CD14-positive monocyte (primary cell): ENCODE measurements around the gene SLC35E1. TPM values are rescaled to one million over a fixed set of nuclear protein-coding genes. Genes with fewer than 3 reads are reported as not detected.

Source experiments
- DNase-seq, 3 donors: peaks; one replicate each; pipeline ENCODE4 v3.0.0-alpha.2; 2011 to 2022
- H2AFZ ChIP-seq: 2 replicates; pipeline ENCODE4 v1.6.0; 2012; ENCODE audit warnings: mild to moderate bottlenecking, low read depth, low read length, inconsistent platforms; ENCODE audit not compliant: insufficient read depth, poor library complexity, severe bottlenecking
- H3K27ac ChIP-seq, 2 donors: 1 replicate in 1 of 2; 2 replicates in 1 of 2; pipeline ENCODE4 v1.5.1; 2012 to 2013; ENCODE audit warnings: low read length in 2 of 2, control low read depth in 1 of 2, inconsistent platforms in 1 of 2, low read depth in 1 of 2, mild to moderate bottlenecking in 1 of 2
- H3K27me3 ChIP-seq, 2 donors: one replicate each; pipeline versions ENCODE4 v1.6.0 to v1.6.1; 2011 to 2013; ENCODE audit warnings: low read length in 2 of 2; ENCODE audit not compliant: control insufficient read depth in 2 of 2, insufficient read depth in 2 of 2
- H3K36me3 ChIP-seq, 2 donors: replicated peaks in 1 of 2; 1 replicate in 1 of 2; 2 replicates in 1 of 2; pipeline versions ENCODE4 v1.5.1 to v1.6.1; 2012 to 2013; ENCODE audit warnings: low read length in 2 of 2, control low read depth in 1 of 2, inconsistent platforms in 1 of 2, mild to moderate bottlenecking in 1 of 2; ENCODE audit not compliant: insufficient read depth in 2 of 2, control insufficient read depth in 1 of 2
- H3K4me1 ChIP-seq, 2 donors: 1 replicate in 1 of 2; 2 replicates in 1 of 2; pipeline versions ENCODE4 v1.5.1 to v1.6.1; 2012 to 2013; ENCODE audit warnings: low read length in 2 of 2, control low read depth in 1 of 2, inconsistent platforms in 1 of 2, mild to moderate bottlenecking in 1 of 2, moderate library complexity in 1 of 2; ENCODE audit not compliant: insufficient read depth in 2 of 2, control insufficient read depth in 1 of 2
- H3K4me2 ChIP-seq: replicated peaks from 2 replicates; pipeline ENCODE3; 2012; ENCODE audit warnings: low read length, moderate library complexity, mild to moderate bottlenecking; ENCODE audit not compliant: poor library complexity, severe bottlenecking; ENCODE audit errors: extremely low read depth
- H3K4me3 ChIP-seq, 3 experiments: fragments of 200-600 bp in 1 of 3; sonication (generic) in 1 of 3; replicated peaks in 1 of 3; 1 replicate in 2 of 3; 2 replicates in 1 of 3; pipeline ENCODE4 v1.5.1; 2011 to 2013; ENCODE audit warnings: low read length in 3 of 3, mild to moderate bottlenecking in 3 of 3, control low read depth in 2 of 3, low read depth in 2 of 3, inconsistent platforms in 1 of 3, moderate library complexity in 1 of 3
- H3K79me2 ChIP-seq: 2 replicates; pipeline ENCODE4 v1.6.0; 2012; ENCODE audit warnings: mild to moderate bottlenecking, control low read depth, inconsistent platforms, low read length, moderate library complexity; ENCODE audit not compliant: insufficient read depth
- H3K9ac ChIP-seq: 2 replicates; pipeline ENCODE4 v1.6.0; 2017; ENCODE audit warnings: low read length, mild to moderate bottlenecking; ENCODE audit not compliant: insufficient read depth, poor library complexity, severe bottlenecking
- H3K9me3 ChIP-seq, 2 donors: replicated peaks in 1 of 2; 1 replicate in 1 of 2; 2 replicates in 1 of 2; pipeline versions ENCODE4 v1.5.1 to v1.6.1; 2012 to 2013; ENCODE audit warnings: low read length in 2 of 2, control low read depth in 1 of 2; ENCODE audit not compliant: control insufficient read depth in 1 of 2, insufficient read depth in 1 of 2
- H4K20me1 ChIP-seq: 2 replicates; pipeline ENCODE4 v1.6.0; 2012; ENCODE audit warnings: mild to moderate bottlenecking, low read length, control low read depth, moderate library complexity; ENCODE audit not compliant: insufficient read depth
- H3K27ac Mint-ChIP-seq, 7 donors: one replicate each; pipeline ENCODE4 v1.8.0; 2020; ENCODE audit warnings: mild to moderate bottlenecking in 7 of 7, mixed read lengths in 7 of 7, moderate library complexity in 6 of 7, inconsistent platforms in 2 of 7
- H3K27me3 Mint-ChIP-seq, 3 donors: one replicate each; pipeline ENCODE4 v1.8.0; 2021 to 2022; ENCODE audit warnings: low read depth in 3 of 3, mild to moderate bottlenecking in 3 of 3, mixed read lengths in 3 of 3, moderate library complexity in 3 of 3, inconsistent platforms in 1 of 3
- H3K36me3 Mint-ChIP-seq, 2 donors: one replicate each; pipeline ENCODE4 v1.8.0; 2020; ENCODE audit warnings: mixed read lengths in 2 of 2, inconsistent platforms in 1 of 2, mild to moderate bottlenecking in 1 of 2
- H3K4me1 Mint-ChIP-seq: one replicate; pipeline ENCODE4 v1.8.0; 2020; ENCODE audit warnings: mild to moderate bottlenecking, mixed read lengths
- H3K4me3 Mint-ChIP-seq, 2 donors: one replicate each; pipeline ENCODE4 v1.8.0; 2020; ENCODE audit warnings: mild to moderate bottlenecking in 2 of 2, mixed read lengths in 2 of 2, moderate library complexity in 1 of 2
- H3K9me3 Mint-ChIP-seq, 7 donors: one replicate each; pipeline ENCODE4 v1.8.0; 2020 to 2022; ENCODE audit warnings: mixed read lengths in 7 of 7, mild to moderate bottlenecking in 6 of 7, moderate library complexity in 6 of 7, inconsistent platforms in 2 of 7
- CTCF ChIP-seq: fragments of 200-600 bp; IDR thresholded peaks from one replicate; pipeline ENCODE4 v1.8.0; 2022; ENCODE audit warnings: antibody characterized with exemption, mild to moderate bottlenecking
- WGBS: methylation state at CpG from one replicate; pipeline ENCODE4 v1.1.5; 2013; ENCODE audit warnings: missing lambda C conversion rate; ENCODE audit not compliant: insufficient coverage; 5-methylcytosine and 5-hydroxymethylcytosine counted together
- intact Hi-C, 2 donors: fragments of 100-400 bp; cut with micrococcal nuclease; formaldehyde crosslinking; loops; one replicate each; pipeline versions ENCODE4 v1.15.0 to v1.15.1; 2023
- polyA plus RNA-seq, 3 donors: library from polyadenylated mRNA; depleted of rRNA in 1 of 3; unstranded in 2 of 3; stranded (reverse) in 1 of 3; fragments of 300-500 nt in 2 of 3; fragments of >200 nt in 1 of 3; fragmentation: Illumina TruSeq in 2 of 3; gene quantifications; 1 replicate in 2 of 3; 2 replicates in 1 of 3; pipeline ENCODE4 v1.2.3, GENCODE V29; 2012 to 2021

The SLC35E1 gene
- polyA plus RNA-seq, 3 donors, result 12.1 to 28.8 (median 13.5) TPM

GRCh38 chr19:16585094-16585801 lies 13.0 kb upstream of the SLC35E1 start:
- H3K4me3 ChIP-seq, result peak overlapping the region; percentile 54 to 75 (median 55)
- 41% methylated on average over 10 of the region's 13 CpGs for WGBS
- H3K27ac ChIP-seq, result peak overlapping the region; percentile 99 to 100
- H3K79me2 ChIP-seq, result peaks cover 91% of the 10 kb centered on the region
- H3K9me3 ChIP-seq, result no peaks in the 10 kb centered on the region
- peak in 1 of 3 donors; percentile 36 for DNase-seq
- H3K27me3 ChIP-seq, result no peaks in the 10 kb centered on the region
- H3K36me3 Mint-ChIP-seq, result peaks cover 5 to 20% of the 10 kb centered on the region in 2 donors
- H3K4me1 ChIP-seq, result peaks cover 62 to 78% of the 10 kb centered on the region in 2 donors
- H3K36me3 ChIP-seq, result peaks cover 0 to 16% of the 10 kb centered on the region in 2 donors
- intact Hi-C loops, result loop anchor here in 1 of 2 donors (2.0 to 10.0 kb wide), 3 partner anchors 42 to 140 kb away; partner anchors contain the start of gene CHERP
- H3K27me3 Mint-ChIP-seq, result peaks cover 0 to 3% (median 2%) of the 10 kb centered on the region in 3 donors
- peak overlapping the region; percentile 83 to 93 for H3K4me3 Mint-ChIP-seq
- H3K27ac Mint-ChIP-seq, result peak overlapping the region; percentile 96 to 98 (median 97)
- TF ChIP-seq CTCF, result no peak
- no peaks in the 10 kb centered on the region for H3K9me3 Mint-ChIP-seq
- H2AFZ ChIP-seq, result no peak overlapping the region
- peak overlapping the region; percentile 81 for H3K4me2 ChIP-seq
- H3K4me1 Mint-ChIP-seq, result peaks cover 77% of the 10 kb centered on the region
- peaks cover 68% of the 10 kb centered on the region for H4K20me1 ChIP-seq
- peak overlapping the region; percentile 83 for H3K9ac ChIP-seq

- peaks cover 70% of the 10 kb centered on the region for H3K4me1 Mint-ChIP-seq
- H3K4me3 Mint-ChIP-seq, result peak overlapping the region; percentile 83 to 93
- no peak for TF ChIP-seq CTCF
- intact Hi-C loops, result loop anchor here in 1 of 2 donors (2.0 to 10.0 kb wide), 3 partner anchors 42 to 140 kb away; partner anchors contain the start of gene CHERP
- Histone ChIP-seq H3K4me3 (peak overlapping the region; percentile 54 to 75 (median 55)), H3K27me3 (no peaks in the 10 kb centered on the region), H3K9ac (peak overlapping the region; percentile 83), H3K4me2 (peak overlapping the region; percentile 81), H3K27ac (peak overlapping the region; percentile 99 to 100), H4K20me1 (peaks cover 68% of the 10 kb centered on the region), H3K4me1 (peaks cover 62 to 71% of the 10 kb centered on the region in 2 donors), H2AFZ (no peak overlapping the region), H3K79me2 (peaks cover 91% of the 10 kb centered on the region), H3K9me3 (no peaks in the 10 kb centered on the region), H3K36me3 (peaks cover 0 to 23% of the 10 kb centered on the region in 2 donors)
- H3K27ac Mint-ChIP-seq, result peak overlapping the region; percentile 96 to 98 (median 97)
- peak; percentile 93 to 98 (median 95) for DNase-seq
- 7% methylated on average over 8 of the region's 15 CpGs for WGBS
- no peaks in the 10 kb centered on the region for H3K9me3 Mint-ChIP-seq
- peaks cover 0 to 3% (median 2%) of the 10 kb centered on the region in 3 donors for H3K27me3 Mint-ChIP-seq
- H3K36me3 Mint-ChIP-seq, result peaks cover 6 to 26% of the 10 kb centered on the region in 2 donors
These were observed 12.3 kb upstream of the SLC35E1 start for GRCh38 chr19:16584248-16585093.
